ENCODE measurements around the gene STOM.

DNA sequence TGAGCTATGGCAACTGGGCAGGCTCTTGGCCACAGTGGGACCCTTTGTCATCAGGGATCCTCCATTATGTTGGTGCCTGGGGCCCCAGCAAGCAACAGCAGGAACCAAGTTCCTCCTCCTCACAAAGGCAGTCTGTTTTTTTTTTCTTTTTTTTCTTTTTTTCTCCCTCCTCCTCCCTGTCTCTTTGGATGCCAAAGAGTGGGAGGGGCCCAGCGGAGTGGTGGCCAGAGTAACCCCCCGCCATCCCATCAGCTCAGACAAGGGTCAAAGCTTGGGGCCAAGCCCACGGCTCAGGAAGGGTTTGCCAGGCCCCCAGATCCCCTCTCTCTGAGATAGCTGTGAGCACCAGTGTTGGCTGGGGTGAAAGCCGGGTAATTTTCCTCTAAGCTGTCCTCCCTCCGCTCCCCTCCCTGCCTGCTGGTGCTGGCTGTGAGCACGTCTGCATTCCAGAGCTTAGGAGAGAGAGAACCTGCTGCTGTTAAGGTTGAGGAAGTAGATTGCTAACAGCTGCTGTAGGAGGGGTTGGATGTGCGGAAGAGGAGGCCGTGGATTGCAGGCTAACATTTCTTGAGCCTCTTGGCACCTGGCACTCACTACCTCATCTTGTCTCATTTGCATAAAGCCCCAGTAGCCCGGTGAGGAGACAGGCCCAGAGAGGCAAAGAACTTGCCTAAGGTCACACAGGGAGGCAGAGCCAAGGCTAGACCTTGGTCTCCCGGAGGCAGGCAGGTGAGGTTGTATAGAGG lies 80.9 kb downstream of the STOM start:
- TF ChIP-seq, protein P1, sequence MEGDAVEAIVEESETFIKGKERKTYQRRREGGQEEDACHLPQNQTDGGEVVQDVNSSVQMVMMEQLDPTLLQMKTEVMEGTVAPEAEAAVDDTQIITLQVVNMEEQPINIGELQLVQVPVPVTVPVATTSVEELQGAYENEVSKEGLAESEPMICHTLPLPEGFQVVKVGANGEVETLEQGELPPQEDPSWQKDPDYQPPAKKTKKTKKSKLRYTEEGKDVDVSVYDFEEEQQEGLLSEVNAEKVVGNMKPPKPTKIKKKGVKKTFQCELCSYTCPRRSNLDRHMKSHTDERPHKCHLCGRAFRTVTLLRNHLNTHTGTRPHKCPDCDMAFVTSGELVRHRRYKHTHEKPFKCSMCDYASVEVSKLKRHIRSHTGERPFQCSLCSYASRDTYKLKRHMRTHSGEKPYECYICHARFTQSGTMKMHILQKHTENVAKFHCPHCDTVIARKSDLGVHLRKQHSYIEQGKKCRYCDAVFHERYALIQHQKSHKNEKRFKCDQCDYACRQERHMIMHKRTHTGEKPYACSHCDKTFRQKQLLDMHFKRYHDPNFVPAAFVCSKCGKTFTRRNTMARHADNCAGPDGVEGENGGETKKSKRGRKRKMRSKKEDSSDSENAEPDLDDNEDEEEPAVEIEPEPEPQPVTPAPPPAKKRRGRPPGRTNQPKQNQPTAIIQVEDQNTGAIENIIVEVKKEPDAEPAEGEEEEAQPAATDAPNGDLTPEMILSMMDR (IDR thresholded peaks at IDR 0.05): no peak
- peak; percentile 56 for TF ChIP-seq POLR2A (IDR thresholded peaks at IDR 0.05)
- TF ChIP-seq EP300 (IDR thresholded peaks at IDR 0.05; ENCODE audit: low read depth): no peak
- peak; percentile 72 to 80 (median 78) for TF ChIP-seq POLR2AphosphoS5 (IDR thresholded peaks at IDR 0.05)
